ENCODE results near the gene SLC25A39.
"Not testable (repeated sequence)": the region's sequence is repeated elsewhere in the genome, so short reads cannot be mapped to it uniquely, and the experiment has no call there.

- not testable (repeated sequence) for TF ChIP-seq CTCF (IDR thresholded peaks at IDR 0.05); CHD2 (IDR thresholded peaks at IDR 0.05; ENCODE audit: low read length, partially characterized antibody); SIN3A (IDR thresholded peaks at IDR 0.05; ENCODE audit: borderline replicate concordance, low read depth, low read length); EP300 (IDR thresholded peaks at IDR 0.05; ENCODE audit: borderline replicate concordance in 1 of 2, low read depth in 1 of 2, low read length in 1 of 2); SMC3 (IDR thresholded peaks at IDR 0.05; ENCODE audit: low read depth, low read length); RCOR1 (IDR thresholded peaks at IDR 0.05; ENCODE audit: low read length); FOXM1 (IDR thresholded peaks at IDR 0.05; ENCODE audit: low read depth); ZBTB33 (IDR thresholded peaks at IDR 0.05; ENCODE audit: borderline replicate concordance, low read depth); MXI1 (IDR thresholded peaks at IDR 0.05; ENCODE audit: low read depth, low read length); YY1 (IDR thresholded peaks at IDR 0.05; ENCODE audit: low read depth)
- TF ChIP-seq, protein P1, sequence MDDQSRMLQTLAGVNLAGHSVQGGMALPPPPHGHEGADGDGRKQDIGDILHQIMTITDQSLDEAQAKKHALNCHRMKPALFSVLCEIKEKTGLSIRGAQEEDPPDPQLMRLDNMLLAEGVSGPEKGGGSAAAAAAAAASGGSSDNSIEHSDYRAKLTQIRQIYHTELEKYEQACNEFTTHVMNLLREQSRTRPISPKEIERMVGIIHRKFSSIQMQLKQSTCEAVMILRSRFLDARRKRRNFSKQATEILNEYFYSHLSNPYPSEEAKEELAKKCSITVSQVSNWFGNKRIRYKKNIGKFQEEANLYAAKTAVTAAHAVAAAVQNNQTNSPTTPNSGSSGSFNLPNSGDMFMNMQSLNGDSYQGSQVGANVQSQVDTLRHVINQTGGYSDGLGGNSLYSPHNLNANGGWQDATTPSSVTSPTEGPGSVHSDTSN (IDR thresholded peaks at IDR 0.05): not testable (repeated sequence)
- TF ChIP-seq, protein P2, sequence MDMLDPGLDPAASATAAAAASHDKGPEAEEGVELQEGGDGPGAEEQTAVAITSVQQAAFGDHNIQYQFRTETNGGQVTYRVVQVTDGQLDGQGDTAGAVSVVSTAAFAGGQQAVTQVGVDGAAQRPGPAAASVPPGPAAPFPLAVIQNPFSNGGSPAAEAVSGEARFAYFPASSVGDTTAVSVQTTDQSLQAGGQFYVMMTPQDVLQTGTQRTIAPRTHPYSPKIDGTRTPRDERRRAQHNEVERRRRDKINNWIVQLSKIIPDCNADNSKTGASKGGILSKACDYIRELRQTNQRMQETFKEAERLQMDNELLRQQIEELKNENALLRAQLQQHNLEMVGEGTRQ (IDR thresholded peaks at IDR 0.05; ENCODE audit: borderline replicate concordance, low read depth, low read length): not testable (repeated sequence)
Observed at GRCh38 chr17:44347206-44348055, 22.8 kb upstream of the SLC25A39 start.

All from SK-N-SH (cell line).